GM19467 (cell line): ENCODE results near the gene PPP1R1B.
A peak's percentile ranks its signal among the peaks of the same experiment; 100 is the strongest.

Experiments
- ATAC-seq: cut with Tn5 transposase; IDR thresholded peaks from one replicate; pipeline ENCODE4 v1.9.1; 2021; ENCODE audit warnings: mild to moderate bottlenecking, moderate library complexity; ENCODE audit not compliant: unreplicated experiment

The PPP1R1B gene

DNA sequence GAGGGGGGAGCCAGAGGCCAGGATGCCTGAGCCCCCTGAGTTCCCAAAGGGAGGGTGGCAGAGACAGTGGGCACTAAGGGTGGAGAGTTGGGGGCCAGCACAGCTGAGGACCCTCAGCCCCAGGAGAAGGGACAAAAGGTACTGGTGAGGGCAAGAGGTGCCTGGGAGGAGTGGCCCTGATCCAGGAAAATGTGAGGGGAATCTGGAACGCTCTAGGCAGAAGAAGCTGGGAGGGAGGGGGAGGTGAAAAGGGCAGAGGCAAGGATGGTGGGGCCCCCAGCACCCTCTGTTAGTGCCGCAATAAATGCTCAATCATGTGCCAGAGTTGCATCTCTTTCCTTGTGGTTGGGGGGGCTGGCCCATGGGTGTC lies 39.5 kb downstream of the PPP1R1B start:
- no peak for ATAC-seq

DNA sequence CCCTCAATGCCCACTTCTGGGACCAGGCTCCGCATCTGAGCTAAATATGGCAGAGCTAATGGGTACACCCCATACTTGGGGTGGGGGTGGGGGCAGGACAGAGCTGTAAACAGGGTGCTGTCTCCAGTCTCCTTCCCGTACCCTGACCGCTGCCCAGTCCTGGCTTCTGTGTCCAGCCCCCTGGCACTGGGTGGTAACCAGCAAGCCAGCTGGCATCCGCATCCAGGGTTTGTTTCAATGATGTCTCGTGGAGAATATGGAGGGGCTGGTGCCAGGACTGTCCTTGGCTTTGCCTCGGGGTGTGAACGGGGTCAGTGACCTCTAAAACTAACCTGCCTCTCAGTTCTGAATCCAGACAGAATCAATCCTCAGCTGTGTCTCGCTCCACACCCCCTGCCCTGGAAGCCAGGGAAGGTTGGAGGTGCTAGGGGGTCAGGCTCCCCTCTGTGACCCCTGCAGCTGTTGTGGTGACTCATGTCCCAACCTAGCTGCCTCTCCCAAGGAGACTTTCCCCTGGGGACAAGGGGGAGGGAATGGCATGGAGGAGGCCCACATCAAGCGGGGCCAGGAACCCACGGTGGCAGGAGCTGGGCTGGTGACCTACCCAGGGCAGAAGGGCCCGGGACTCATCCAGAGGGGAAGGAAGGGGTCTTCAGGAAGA lies 40.0 kb downstream of the PPP1R1B start:
- no peak for ATAC-seq

DNA sequence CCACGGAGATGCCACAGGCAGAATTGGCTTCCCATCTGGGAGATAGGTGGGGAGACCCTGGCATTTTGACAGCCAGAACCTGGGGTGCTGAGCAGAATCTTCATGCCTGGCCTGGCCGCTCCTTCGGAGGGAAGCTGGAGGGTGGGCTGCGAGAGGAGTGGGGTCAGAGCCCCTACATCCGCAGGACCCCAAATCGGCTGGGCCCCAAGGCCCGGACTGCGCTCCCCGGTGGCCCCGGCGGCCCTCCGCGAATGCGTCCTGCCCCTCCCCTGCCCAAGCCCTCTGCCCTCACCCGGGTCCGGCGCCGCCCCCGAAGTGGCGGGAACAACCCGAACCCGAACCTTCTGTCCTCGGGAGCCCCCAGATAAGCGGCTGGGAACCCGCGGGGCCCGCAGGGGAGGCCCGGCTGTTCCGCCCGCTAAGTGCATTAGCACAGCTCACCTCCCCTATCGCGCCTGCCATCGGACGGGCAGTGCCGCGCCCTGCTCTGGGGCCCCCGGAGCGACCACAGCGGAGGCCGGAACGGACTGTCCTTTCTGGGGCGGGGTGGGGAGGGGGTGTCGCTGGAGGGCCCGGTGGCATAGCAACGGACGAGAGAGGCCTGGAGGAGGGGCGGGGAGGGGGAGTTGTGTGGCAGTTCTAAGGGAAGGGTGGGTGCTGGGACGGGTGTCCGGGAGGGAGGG lies 40.7 kb downstream of the PPP1R1B start:
- ATAC-seq = no peak

DNA sequence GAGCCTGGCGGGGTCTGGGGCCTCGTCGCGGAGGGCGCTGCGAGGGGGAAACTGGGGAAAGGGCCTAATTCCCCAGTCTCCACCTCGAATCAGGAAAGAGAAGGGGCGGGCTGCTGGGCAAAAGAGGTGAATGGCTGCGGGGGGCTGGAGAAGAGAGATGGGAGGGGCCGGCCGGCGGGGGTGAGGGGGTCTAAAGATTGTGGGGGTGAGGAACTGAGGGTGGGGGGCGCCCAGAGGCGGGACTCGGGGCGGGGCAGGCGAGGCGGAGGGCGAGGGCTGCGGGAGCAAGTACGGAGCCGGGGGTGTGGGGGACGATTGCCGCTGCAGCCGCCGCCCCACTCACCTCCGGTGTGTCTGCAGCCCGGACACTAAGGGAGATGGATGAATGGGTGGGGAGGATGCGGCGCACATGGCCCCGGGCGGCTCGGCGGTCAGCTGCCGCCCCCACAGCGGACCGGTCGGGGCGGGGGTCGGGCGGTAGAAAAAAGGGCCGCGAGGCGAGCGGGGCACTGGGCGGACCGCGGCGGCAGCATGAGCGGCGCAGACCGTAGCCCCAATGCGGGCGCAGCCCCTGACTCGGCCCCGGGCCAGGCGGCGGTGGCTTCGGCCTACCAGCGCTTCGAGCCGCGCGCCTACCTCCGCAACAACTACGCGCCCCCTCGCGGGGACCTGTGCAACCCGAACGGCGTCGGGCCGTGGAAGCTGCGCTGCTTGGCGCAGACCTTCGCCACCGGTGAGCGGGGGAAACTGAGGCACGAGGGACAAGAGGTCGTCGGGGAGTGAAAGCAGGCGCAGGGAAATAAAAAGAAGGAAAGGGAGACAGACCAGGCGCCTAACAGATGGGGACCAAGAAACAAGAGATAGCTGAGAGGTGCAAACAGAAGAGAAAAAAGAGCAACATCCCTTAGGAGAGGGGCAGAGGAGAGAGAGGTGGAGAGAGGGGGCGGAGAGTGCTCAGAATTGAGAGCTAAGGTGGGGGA lies 41.5 kb downstream of the PPP1R1B start, which contains the start of gene PNMT:
PNMT (plus strand) TSS at position 509 of the 980 bp plus-strand sequence; CDS start at position 532, 23 bp downstream.
- ATAC-seq = no peak

GRCh38 chr17:39669897-39670735 lies 43.4 kb downstream of the PPP1R1B start:
- no peak for ATAC-seq

DNA sequence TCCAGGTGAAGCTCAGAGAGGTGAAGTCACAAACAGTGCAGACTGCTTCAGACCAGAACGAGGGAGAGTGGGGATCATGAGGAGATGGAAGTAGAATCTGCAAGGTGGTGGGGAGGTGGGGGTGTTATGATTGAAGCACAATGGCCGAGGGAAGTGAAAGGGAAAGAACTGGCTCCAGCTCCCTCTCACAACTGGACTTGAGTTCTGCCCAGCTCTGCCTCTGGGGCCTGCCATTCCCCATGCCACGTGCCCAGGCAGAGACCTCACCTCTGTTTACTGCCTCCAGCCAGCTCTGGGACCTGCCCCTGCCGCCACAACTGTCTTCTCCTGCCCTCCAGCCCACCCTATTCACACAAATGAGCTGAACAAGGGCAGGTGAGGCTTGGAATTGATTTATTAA lies 44.0 kb downstream of the PPP1R1B start:
- ATAC-seq = no peak

DNA sequence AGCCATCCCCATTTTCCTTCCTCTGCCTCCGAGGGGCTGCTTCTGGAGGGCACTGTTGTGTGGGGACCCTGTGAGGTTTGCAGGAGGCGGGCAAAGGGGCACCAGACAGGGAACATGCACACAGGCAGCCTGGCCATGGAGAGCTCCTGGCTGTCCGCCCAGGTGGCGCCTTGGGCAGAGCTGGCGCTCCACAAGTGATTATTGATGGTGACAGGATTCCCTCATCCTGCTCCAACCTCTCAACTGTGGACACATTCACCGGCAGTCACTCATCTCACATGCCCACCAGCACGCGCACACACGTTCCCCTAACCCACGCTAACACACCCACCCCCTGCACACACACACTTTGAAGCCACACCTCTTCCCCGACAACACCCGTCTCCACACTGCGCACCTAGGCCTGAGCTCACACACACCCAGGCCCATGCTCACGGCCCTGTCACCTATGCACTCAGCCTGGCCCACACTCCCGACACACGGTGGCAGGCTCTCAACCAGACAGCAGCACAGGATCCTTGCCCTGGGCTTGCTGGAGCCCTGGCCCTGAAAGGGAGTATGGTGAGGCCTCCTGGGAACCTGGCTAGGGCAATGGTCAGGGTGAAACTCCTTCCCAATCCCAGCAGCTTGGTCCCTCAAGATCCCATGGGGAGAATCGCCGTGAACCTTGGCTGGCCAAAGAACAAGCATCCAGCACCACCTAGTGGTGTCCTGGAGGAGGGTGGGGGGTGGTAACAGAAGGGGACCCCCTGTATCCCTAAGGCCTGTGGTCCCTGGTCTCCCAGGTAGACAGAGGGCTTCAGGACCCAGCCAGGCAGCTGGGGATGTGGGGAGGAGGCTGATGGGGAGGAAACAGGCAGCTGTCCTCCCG lies 45.1 kb downstream of the PPP1R1B start:
- no peak for ATAC-seq

- ATAC-seq = no peak
Measured at GRCh38 chr17:39672522-39673334, 46.0 kb downstream of the PPP1R1B start.

GRCh38 chr17:39673335-39674081 lies 46.8 kb downstream of the PPP1R1B start:
- ATAC-seq = no peak

- ATAC-seq = no peak
Measured at GRCh38 chr17:39674179-39674578, 47.4 kb downstream of the PPP1R1B start.

GRCh38 chr17:39674702-39675389 lies 48.1 kb downstream of the PPP1R1B start:
- ATAC-seq = peak; percentile 50

GRCh38 chr17:39675390-39676082 lies 48.8 kb downstream of the PPP1R1B start:
- no peak for ATAC-seq

DNA sequence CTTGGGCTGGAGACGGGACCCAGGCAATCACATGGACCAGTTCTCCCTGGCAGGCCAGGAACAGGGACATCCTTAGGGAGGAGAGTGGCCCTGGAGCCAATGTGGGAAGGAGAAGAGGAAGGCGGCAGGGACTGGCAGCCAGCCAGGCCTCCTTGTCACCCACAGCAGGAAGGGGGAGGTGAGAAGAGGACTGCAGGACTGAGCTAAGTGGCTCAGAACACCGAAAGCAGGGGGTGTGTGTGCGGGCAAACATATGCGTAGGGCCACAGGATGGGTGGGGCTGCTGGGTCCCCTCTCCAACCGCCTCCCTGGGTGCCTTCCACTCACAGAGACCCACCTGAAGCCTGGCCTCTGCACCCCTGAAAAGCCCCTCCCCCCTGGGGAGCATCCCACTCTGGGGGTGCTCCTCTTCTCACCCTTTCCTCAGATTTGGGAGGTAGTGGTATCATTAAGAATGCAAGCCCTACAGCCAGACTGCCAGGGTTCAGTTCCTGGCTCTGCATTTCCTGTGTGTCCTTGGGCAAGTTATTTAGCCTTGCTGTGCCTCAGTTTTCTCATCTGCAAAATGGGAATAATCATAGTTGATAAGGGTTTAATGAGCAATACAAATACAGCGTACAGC lies 49.6 kb downstream of the PPP1R1B start:
- no peak for ATAC-seq

DNA sequence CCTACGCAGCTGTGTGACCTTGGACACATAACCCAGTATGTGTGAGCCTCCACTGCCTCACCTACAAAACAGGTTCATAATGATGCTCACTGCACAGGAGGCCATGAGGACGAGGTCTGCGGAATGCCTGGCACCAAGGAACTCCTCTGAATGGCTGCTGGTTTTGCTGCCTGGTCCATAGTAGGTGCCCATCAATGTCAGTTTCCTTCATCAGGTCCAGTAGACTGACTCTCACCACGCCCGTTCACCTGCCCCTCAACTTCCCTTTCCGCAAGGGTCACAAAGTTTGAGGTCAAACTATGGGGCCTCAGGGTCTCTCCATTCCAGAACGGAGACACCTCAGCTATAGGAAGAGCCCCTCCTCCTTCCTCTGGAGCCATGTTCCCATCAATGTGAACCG lies 50.3 kb downstream of the PPP1R1B start:
- no peak for ATAC-seq

GRCh38 chr17:39677542-39678339 lies 51.0 kb downstream of the PPP1R1B start:
- ATAC-seq = no peak
